ENCODE results near the gene NIPAL4.

DNA sequence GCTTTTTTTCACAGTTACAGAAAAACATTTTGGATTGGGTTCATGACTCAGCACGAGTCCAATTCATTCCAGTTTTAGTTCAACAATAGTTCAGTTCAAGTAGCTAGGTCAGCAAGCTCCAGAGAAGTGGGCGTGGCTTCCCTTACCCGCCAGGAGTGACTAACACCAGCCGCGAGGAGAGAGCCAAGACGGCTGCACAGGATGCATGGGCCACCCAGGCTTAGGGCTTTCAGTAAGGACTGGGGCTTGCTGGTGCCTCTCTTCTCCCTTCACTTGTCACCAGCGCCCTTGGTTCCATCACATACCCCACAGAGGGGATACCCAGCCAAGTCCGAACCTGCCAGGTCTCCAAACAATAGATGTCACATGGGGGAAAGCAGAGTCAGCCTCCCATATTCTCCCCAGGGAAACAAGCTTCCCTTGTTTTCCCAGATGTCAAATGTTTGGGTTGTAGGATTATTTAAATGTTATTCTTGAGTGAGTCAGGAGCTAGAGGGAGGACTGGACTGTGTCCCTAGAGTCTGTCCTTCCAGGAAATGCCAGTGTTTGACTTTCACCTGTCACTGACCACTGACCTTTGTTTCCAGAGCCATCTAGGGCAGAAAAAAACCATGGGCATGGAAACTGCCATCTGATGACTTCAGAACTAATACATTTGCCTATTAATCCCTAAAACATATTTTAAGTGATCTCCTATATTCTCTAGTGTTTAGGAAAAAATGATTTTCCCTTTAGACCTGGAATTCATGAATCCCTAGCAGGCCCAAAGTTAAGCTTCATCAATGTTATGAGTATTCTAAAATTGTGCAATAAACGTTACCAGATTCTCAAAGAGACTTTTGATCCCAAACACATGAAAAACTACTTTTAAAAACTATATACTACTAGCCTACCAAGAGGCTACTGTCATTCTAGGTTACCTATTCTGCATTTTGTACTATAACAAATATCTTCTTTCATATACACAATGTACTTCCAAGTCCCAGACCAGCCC lies 51.9 kb downstream of the NIPAL4 start:
- no peak for TF ChIP-seq EZH2 (IDR thresholded peaks at IDR 0.05)
- TF ChIP-seq, protein P1, sequence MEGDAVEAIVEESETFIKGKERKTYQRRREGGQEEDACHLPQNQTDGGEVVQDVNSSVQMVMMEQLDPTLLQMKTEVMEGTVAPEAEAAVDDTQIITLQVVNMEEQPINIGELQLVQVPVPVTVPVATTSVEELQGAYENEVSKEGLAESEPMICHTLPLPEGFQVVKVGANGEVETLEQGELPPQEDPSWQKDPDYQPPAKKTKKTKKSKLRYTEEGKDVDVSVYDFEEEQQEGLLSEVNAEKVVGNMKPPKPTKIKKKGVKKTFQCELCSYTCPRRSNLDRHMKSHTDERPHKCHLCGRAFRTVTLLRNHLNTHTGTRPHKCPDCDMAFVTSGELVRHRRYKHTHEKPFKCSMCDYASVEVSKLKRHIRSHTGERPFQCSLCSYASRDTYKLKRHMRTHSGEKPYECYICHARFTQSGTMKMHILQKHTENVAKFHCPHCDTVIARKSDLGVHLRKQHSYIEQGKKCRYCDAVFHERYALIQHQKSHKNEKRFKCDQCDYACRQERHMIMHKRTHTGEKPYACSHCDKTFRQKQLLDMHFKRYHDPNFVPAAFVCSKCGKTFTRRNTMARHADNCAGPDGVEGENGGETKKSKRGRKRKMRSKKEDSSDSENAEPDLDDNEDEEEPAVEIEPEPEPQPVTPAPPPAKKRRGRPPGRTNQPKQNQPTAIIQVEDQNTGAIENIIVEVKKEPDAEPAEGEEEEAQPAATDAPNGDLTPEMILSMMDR (IDR thresholded peaks at IDR 0.05): no peak

Measured in neural progenitor cell (in vitro differentiated cells).